HG03280 (cell line): ENCODE measurements around the gene HNMT.
"Not testable (repeated sequence)": the region's sequence is repeated elsewhere in the genome, so short reads cannot be mapped to it uniquely, and the experiment has no call there.

ENCODE experiments used
- ATAC-seq: cut with Tn5 transposase; IDR thresholded peaks from one replicate; pipeline ENCODE4 v1.9.1; 2021; ENCODE audit warnings: mild to moderate bottlenecking, moderate library complexity; ENCODE audit not compliant: unreplicated experiment

The HNMT gene

DNA sequence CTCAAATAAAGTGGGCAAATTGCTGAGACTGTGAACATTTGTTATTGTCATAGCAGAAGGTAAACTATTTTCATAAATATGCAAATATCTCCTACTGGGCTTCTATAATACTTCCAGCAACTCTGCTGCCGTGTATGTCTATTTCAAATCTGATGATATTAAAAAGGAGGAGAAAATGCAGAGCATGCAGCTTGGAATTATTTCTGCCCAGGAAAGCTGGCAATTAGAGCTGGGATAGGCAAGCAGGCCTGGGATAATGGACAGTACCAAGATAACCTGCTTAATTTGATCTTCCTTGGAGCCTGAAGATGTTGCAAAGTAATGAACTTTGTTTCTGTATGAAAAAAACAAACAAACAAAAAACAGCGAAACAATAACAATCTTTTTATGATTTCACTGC is 72.8 kb downstream of the HNMT start:
- no peak for ATAC-seq

DNA sequence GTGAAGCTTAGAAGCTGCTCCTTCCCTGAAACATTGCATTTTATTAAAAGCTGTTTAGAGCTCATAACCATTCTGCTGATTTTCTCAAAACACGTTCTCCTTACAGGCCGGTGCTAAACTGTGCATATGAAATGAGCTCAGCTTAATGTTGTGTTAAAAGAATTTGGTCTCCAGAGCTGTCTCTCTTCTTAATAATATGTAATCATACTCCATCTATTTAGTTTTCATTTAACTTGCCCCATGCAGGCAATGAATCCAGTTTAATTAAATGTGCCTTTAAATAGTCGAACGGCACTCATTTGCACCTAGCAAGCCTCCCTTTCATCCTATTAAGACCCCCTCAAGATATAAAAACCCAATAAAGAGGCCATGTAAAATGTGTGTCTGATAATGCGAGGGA is 76.3 kb downstream of the HNMT start:
- ATAC-seq: no peak

DNA sequence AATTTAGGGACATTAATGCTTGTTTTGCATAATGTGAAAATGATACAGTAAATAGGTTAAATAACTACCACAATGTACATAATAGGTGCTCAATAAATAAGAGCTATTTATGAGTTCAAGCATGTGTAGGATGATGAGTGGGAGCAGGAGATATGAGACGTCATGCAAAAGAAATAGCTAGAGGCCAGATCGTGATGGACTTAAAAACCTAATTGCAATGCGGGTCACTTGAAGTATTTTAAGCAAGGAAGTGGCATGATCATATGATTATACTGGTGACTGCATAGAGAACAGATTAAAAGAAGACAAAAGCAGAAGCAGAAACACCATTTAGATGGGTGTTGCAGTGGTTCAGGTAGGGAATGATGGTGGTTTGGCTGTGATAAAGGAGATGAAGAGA is 78.0 kb downstream of the HNMT start:
- no peak for ATAC-seq

DNA sequence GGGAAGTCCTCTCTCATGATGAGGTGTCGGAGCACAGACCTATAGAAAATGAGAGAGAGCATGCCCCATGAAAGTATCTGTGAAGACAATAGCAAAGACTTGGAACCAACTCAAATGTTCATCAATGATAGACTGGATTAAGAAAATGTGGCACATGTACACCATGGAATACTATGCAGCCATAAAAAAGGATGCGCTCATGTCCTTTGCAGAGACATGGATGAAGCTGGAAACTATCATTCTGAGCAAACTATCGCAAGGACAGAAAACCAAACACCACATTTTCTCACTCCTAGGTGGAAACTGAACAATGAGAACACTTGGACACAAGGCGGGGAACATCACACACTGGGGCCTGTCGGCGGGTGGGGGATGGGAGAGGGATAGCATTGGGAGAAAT is 79.3 kb downstream of the HNMT start:
- not testable (repeated sequence) for ATAC-seq

DNA sequence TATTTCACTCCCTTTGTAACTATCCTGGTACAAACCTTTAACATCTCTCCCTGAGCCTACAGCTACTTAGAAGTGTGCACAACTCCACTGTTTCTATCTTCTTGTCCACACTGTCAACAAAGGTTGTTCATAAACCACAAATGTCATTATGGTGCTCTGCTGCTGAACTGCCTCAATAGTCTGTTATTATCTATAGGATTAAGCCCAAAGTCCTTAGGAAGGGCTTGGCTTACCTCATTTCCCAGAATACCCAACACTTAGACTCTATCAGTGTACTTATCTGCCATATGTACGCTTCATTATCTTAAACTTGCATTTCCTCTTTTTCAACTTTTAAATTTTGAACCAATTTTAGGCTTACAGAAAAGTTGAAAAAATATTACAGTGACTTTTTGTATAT is 94.2 kb downstream of the HNMT start:
- no peak for ATAC-seq

DNA sequence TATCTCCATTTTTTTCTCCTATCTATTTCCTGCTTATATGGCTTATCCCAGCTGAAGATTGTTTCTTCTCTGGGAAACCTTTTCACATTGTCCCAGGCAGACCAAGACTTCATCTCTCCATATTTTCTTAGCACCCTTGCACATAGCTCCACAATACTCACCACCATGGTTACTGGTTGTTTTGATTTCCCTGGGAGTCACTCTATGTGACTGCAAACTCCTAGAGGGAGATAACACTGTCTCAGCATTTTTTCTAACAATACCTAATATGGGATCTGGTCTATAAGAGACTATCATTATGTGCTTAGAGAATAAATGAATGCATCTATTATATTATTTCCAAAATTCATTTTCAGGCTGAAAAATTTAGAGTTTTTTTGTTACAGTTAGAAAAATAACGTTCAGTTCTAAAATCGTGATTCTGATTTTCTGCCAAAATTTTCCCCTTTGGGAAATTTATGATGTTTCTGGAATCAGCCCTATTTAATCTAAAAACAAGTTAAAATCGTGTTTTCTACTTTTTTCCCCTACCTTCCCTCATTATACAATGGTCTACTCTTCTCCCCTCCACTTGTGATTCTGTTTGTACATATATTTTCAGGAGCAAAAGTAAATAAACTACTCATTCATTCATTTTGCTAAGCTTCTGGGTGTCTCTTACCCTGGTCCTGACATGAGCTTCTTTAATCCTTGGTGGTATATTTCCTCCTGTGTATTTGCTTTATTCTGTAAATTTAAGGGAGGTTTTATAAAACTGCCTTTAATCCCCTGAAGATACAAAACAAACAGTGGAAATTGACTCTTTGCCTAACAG is 95.4 kb downstream of the HNMT start:
- no peak for ATAC-seq

DNA sequence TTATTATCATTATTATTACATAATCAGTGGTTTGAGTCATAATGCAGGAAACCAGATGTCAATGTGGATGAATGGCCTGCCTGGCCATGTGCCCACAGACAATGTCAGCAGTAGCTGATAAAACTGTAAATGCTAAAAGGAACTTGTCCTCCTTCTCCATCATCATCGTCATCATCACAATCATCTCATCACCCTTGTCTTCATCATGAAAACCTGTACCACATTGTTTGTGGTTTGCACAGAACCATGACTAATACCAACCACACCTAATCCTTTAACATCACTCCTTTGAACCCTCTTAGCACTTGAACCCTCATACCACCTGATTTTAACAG is 96.0 kb downstream of the HNMT start:
- no peak for ATAC-seq

DNA sequence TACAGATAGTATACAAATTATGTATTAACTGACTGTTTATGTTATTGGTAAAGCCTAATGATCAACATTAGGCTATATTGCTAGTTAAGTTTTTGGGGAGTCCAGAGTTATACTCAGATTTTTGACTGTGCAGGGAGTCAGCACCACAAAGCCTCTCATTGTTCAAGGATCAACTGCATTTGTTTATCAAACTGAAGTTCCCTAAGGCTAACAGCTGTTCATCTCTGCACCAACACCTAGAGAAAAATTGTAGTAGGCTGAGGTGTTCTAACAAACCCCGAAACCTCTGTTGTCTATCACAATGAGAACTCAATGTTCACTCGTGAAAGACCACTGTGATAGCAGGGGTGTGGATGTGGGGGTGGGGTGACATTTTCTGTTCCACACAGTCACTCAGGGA is 97.7 kb downstream of the HNMT start:
- ATAC-seq: no peak

DNA sequence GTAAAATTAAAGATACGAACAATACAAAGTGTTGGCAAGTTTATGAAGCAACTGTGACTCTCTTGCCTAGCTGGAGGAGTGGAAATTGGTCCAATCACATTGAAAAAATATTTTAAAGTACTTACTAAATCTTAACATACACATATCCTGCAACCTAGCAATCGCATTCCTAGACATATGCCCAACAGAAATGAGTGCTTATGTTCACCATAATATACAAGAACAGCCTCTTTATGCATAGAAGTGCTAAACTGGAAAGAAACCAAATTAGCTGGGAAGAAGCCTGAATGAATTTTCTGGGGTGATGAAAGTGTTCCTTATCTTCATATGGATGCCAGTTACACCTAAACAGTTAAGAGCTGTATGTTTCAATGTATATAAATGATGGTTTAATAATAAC is 98.9 kb downstream of the HNMT start:
- ATAC-seq: no peak
